HG02840 (cell line): Measurements from ENCODE around the gene TRIM69.
A peak's percentile ranks its signal among the peaks of the same experiment; 100 is the strongest.
"Not testable (repeated sequence)": the region's sequence is repeated elsewhere in the genome, so short reads cannot be mapped to it uniquely, and the experiment has no call there.

Experiments
- ATAC-seq: cut with Tn5 transposase; IDR thresholded peaks from one replicate; pipeline ENCODE4 v1.9.1; 2021; ENCODE audit warnings: mild to moderate bottlenecking, moderate library complexity, moderate number of reproducible peaks; ENCODE audit not compliant: unreplicated experiment, low FRiP score

Gene TRIM69, protein sequence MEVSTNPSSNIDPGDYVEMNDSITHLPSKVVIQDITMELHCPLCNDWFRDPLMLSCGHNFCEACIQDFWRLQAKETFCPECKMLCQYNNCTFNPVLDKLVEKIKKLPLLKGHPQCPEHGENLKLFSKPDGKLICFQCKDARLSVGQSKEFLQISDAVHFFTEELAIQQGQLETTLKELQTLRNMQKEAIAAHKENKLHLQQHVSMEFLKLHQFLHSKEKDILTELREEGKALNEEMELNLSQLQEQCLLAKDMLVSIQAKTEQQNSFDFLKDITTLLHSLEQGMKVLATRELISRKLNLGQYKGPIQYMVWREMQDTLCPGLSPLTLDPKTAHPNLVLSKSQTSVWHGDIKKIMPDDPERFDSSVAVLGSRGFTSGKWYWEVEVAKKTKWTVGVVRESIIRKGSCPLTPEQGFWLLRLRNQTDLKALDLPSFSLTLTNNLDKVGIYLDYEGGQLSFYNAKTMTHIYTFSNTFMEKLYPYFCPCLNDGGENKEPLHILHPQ

DNA sequence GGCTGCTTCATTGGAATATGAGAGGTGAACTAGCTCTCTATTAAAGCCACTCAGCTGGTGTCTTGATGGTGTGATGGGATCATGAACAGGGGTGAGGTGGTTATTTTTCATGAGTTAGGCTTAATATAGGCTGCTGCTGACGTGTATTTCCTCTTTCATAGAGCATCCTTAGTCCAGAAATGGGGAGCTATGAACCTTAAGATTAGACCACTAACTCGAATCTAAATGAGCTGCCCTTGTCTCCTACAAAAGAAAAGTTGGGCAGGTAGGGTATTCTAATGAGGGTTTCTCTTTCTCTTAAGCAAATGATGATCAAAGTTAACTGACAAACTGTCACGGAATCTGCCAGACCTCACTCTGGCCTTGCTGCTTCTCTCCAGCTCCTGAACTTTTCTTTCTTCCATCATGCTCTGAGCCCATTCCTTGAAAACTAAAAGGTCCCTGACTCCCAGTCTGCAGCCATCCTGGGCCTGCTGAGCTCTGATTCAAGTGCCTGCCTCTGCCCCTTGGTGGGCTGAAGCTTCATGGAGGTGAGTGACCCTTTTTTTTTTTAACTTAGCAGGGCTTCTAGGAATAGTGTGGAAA lies at the start of gene TRIM69:
TRIM69 (plus strand) TSS at position 348 of the 585 bp plus-strand sequence; CDS start at position 525, 177 bp downstream.
- ATAC-seq, result no peak

DNA sequence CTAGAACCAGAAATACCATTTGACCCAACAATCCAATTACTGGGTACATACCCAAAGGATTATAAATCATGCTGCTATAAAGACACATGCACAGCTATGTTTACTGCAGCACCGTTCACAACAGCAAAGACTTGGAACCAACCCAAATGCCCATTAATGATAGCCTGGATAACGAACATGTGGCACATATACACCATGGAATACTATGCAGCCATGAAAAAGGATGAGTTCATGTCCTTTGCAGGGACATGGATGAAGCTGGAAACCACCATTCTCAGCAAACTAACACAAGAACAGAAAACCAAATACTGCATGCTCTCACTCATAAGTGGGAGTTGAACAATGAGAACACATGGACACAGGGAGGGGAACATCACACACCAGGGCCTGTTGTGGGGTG lies 47.0 kb upstream of the TRIM69 start:
- not testable (repeated sequence) for ATAC-seq

DNA sequence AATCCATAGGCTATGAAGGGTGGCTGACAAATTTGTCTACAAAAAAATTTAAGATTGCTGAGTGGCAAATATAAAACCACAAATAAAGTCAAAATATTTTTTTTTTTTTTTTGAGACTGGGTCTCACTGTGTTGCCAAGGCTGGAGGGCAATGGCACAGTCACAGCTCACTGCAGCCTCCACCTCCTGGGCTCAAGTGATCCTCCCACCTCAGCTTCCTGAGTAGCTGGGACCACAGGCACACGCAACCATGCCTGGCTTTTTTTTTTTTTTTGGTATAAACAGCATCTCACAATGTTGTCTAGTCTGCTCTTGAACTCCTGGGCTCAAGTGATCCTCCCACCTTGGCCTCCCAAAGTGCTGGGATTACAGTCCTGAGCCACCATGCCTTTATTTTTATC lies 46.1 kb upstream of the TRIM69 start:
- ATAC-seq, result not testable (repeated sequence)

DNA sequence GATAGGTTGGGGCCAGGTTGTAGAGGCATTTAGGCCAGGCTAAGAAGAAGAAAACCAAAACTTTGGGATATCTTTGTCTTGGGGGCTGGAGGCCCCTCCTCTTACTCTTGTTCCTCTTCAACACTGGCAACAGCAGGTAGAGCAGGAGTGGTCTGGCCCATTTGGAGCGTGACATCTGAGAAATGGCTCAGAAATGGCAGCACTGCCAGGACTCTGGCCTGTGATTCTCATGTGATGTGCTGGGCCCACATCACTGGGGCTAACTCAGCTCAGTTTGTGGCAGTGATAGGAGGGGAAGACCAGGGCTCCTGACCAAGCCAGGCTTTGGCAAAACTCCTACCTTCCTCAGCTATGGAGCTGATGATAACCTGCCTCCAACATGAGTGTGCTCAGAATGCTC lies 43.7 kb upstream of the TRIM69 start:
- no peak for ATAC-seq

DNA sequence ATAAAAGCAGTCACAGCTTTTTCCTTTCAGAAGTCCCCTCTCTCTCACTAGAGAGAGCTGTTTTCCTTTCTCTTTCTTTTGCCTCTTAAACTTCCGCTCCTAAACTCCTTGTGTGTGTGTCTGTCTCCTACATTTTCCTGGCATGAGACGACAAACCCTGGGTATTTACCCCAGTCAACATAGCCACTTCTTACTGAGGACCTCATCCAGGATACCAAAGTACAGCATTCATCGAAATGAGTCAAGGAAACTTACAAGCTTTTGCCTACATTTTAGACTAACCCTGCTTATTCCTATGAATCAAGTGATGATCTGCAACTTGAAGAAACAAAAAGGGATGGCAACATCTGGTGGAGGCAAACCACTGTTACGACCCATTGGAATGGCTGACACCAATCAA lies 41.9 kb upstream of the TRIM69 start:
- no peak for ATAC-seq

DNA sequence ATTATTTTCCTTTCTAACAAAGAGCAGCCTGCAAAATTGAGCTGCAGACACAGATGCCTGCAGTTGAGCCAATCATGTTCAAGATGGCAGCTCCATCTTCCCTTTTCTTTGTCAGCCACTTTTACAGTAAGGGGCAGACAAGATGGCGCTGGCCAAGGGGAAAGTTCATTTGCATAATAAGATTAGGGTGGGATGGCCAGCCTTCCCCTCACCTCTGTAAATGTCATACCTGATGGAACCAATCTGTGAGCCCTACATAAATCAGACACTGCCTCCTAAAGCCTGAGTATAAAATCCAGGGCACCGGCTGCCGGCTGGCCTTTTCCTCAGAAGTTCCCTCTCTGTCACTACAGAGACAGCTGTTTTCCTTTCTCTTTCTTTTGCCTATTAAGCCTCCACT lies 41.0 kb upstream of the TRIM69 start:
- no peak for ATAC-seq

DNA sequence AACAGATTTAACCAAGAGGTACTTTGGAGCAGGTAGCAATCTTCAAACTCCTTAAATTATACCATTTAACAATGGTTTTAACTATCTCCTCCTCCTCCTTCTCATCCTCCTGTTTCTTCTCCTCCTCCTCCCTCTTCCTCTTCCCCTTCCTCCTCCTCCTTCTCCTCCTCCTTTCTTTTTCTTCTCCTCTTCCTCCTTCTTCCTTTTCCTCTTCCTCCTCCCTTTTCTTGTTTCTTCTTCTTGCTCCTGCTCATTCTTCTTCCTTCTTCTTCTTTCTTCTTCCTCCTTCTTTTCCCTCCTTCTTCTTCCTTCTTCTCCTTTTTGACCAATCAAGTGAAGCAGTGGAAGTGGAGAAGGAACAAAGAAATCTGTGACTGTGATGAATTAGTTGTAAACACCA lies 39.3 kb upstream of the TRIM69 start:
- no peak for ATAC-seq

DNA sequence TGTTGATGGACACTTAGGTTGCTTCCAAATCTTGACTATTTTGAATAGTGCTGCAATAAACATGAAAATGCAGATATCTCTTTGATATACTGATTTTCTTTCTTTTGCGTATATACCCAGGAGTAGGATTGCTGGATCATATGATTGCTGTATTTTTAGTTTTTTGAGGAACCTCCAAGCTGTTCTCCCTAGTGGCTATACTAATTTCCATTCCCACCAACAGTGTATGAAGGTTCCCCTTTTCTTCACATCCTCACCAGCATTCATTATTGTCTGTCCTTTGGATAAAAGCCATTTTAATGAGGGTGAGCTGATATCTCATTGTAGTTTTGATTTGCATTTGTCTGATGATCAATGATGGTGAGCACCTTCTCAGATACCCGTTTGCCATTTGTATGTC lies 37.7 kb upstream of the TRIM69 start:
- no peak for ATAC-seq

DNA sequence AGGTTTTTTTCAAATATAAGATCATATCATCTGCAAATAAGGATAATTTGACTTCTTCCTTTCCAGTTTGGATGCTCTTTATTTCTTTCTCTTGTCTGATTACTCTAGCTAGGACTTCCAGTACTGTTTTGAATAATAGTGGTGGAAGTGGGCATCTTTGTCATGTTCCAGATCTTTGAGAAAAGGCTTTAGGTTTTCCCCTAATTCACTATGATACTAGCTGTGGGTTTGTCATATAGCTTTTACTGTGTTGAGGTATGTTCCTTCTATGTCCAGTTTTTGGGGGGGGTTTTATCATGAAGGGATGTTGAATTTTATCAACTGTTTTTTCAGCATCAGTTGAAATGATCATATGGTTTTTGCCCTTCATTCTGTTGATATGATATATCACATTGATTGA lies 35.7 kb upstream of the TRIM69 start:
- ATAC-seq, result not testable (repeated sequence)

DNA sequence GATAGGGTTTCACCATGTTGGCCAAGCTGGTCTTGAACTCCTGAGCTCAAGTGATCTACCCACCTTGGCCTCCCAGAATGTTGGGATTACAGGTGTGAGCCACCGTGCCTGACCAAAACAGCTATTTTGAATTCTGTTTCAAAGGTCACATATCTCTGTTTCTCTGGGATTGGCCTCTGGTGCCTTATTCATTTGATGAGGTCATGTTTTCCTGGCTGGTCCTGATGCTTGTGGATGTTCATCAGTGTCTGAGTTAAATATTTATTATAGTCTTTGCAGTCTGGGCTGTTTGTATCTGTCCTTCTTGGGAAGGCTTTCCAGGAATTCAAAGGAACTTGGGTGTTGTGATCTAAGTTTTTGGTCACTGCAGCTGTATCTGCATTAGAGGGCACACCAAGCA lies 30.3 kb upstream of the TRIM69 start:
- ATAC-seq, result no peak

DNA sequence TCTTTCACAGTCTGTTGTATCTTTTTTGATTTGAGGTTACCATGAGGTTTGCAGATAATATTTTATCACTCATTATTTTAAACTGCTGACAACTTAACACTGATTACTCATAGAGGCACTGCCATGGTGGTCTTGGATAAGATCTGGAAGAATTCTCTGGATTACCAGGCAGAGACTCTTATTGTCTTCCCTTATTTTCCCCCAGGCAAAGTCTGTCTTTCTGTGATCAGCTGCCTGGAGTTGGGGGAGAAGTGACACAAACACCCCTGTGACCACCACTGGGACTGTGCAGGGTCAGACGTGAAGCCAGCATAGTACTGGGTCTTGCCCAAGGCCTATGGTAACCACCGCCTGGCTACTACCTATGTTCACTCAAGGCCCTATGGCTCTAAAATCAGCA lies 29.9 kb upstream of the TRIM69 start:
- no peak for ATAC-seq

DNA sequence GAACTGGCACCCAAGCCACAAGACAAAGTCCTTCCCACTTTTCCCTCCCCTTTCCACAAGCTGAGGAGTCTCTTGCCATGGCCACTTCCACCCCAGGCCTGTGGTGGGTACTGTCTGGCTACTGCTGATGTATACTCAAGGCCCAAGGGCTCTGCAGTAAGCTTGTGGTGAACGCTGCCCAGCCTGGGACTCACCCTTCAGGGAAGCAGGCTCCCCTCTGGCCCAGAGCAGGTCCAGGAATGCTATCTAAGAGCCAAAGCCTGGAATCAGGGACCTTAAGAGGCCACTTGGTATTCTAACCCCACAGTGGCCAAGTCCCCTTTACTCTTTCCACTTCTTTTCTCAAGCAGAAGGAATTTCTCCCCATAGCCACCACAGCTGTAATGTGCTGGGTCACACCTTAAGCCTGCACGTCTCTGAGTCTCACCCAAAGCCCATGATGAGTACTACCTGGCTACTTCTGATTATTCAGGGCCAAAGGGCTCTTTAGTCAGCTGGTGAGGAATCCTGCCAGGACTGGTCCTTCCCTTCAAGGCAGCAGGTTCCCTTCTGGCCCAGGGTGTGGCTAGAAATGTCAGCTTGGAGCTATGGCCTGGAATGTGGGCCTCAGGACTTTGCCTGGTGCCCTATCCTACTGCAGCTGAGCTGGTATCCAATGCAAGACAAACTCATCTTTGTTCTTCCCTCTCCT lies 29.2 kb upstream of the TRIM69 start:
- no peak for ATAC-seq

DNA sequence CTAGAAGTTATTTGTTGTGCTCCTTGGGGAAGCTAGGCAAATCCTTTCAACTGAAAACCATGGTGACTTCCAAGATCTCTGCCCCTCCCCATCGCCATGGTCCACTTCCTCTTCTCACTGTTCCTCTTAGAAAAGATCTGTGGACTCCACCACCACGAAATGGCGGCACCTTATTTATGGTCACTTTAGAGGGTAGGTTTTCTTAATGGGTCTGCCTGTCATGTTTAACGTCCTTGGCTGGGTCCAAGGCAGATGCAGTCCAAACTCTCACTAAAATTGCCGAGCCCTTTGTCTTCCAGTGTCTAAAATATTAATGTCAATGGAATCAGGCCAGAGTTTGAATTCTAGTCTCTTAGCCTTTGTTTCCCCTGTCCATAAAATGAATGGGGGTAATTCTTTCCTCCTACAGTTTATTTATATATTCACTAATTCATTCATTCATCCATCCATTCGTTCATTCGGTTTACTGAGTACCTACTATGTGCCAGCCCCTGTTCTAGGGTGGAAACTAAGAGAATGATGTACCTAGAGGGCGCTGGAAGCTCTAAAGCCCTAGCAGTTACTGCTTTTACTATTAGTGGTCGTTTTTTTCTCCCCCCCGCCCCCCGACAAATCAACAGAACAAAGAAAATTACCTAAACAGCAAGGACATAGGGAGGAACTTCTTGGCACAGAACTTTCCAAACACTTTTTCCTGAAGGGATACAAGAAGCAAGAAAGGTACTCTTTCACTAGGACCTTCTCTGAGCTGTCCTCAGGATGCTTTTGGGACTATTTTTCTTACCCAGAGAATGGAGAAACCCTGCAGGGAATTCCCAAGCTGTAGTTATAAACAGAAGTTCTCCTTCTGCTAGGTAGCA lies 25.9 kb upstream of the TRIM69 start:
- peak; percentile 1 for ATAC-seq

DNA sequence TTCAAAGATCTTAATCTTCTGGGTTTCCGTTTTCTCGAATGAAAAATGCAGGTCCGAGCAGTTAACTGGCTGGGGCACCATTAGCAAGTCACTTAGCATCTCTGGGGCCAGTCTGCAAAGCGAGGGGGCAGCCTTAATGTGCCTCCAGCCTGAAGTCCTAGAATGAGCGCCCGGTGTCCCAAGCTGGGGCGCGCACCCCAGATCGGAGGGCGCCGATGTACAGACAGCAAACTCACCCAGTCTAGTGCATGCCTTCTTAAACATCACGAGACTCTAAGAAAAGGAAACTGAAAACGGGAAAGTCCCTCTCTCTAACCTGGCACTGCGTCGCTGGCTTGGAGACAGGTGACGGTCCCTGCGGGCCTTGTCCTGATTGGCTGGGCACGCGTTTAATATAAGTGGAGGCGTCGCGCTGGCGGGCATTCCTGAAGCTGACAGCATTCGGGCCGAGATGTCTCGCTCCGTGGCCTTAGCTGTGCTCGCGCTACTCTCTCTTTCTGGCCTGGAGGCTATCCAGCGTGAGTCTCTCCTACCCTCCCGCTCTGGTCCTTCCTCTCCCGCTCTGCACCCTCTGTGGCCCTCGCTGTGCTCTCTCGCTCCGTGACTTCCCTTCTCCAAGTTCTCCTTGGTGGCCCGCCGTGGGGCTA lies 25.1 kb upstream of the TRIM69 start, which contains the start of the genes B2M and PATL2:
B2M (plus strand) TSS at position 422 of the 647 bp plus-strand sequence; CDS start at position 452, 30 bp downstream.
PATL2 (minus strand) TSS at position 228 of the 647 bp plus-strand sequence. CDS start 34,833 bp downstream, outside the sequence.
- ATAC-seq, result peak; percentile 83

DNA sequence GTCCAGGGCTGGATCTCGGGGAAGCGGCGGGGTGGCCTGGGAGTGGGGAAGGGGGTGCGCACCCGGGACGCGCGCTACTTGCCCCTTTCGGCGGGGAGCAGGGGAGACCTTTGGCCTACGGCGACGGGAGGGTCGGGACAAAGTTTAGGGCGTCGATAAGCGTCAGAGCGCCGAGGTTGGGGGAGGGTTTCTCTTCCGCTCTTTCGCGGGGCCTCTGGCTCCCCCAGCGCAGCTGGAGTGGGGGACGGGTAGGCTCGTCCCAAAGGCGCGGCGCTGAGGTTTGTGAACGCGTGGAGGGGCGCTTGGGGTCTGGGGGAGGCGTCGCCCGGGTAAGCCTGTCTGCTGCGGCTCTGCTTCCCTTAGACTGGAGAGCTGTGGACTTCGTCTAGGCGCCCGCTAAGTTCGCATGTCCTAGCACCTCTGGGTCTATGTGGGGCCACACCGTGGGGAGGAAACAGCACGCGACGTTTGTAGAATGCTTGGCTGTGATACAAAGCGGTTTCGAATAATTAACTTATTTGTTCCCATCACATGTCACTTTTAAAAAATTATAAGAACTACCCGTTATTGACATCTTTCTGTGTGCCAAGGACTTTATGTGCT lies 24.5 kb upstream of the TRIM69 start:
- ATAC-seq, result no peak

DNA sequence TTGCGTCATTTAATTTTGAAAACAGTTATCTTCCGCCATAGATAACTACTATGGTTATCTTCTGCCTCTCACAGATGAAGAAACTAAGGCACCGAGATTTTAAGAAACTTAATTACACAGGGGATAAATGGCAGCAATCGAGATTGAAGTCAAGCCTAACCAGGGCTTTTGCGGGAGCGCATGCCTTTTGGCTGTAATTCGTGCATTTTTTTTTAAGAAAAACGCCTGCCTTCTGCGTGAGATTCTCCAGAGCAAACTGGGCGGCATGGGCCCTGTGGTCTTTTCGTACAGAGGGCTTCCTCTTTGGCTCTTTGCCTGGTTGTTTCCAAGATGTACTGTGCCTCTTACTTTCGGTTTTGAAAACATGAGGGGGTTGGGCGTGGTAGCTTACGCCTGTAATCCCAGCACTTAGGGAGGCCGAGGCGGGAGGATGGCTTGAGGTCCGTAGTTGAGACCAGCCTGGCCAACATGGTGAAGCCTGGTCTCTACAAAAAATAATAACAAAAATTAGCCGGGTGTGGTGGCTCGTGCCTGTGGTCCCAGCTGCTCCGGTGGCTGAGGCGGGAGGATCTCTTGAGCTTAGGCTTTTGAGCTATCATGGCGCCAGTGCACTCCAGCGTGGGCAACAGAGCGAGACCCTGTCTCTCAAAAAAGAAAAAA lies 23.9 kb upstream of the TRIM69 start:
- no peak for ATAC-seq

DNA sequence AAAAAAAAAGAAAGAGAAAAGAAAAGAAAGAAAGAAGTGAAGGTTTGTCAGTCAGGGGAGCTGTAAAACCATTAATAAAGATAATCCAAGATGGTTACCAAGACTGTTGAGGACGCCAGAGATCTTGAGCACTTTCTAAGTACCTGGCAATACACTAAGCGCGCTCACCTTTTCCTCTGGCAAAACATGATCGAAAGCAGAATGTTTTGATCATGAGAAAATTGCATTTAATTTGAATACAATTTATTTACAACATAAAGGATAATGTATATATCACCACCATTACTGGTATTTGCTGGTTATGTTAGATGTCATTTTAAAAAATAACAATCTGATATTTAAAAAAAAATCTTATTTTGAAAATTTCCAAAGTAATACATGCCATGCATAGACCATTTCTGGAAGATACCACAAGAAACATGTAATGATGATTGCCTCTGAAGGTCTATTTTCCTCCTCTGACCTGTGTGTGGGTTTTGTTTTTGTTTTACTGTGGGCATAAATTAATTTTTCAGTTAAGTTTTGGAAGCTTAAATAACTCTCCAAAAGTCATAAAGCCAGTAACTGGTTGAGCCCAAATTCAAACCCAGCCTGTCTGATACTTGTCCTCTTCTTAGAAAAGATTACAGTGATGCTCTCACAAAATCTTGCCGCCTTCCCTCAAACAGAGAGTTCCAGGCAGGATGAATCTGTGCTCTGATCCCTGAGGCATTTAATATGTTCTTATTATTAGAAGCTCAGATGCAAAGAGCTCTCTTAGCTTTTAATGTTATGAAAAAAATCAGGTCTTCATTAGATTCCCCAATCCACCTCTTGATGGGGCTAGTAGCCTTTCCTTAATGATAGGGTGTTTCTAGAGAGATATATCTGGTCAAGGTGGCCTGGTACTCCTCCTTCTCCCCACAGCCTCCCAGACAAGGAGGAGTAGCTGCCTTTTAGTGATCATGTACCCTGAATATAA lies 23.0 kb upstream of the TRIM69 start:
- ATAC-seq, result no peak
